HEK293 (cell line): ENCODE data around the gene BIRC3.

ENCODE experiments used
- CTCF ChIA-PET: fragments of 350-600 bp; formaldehyde crosslinking; extraction: SDS; loops from one replicate; lab custom pipeline; 2021; ENCODE audit warnings: antibody characterized with exemption; lab: Yijun Ruan, JAX
- POLR2A ChIA-PET: fragments of 300-600 bp; formaldehyde crosslinking; extraction: SDS; loops from one replicate; lab custom pipeline; 2020; ENCODE audit warnings: antibody characterized with exemption, inconsistent platforms; lab: Yijun Ruan, JAX
- H3K27ac ChIP-seq: fragments of 200-500 bp; sonication (Bioruptor generic); 2 replicates; pipeline ENCODE4 v1.5.1; 2014; ENCODE audit warnings: low read depth, low read length, control low read depth, inconsistent platforms; ENCODE audit errors: extremely low read depth
- H3K36me3 ChIP-seq, 2 experiments: fragments of 200-500 bp in 1 of 2; sonication (Bioruptor generic) in 1 of 2; 1 replicate in 1 of 2; 2 replicates in 1 of 2; pipeline ENCODE4 v1.5.1; 2014 to 2017; ENCODE audit warnings: inconsistent platforms in 2 of 2, low read length in 2 of 2; ENCODE audit not compliant: control insufficient read depth in 2 of 2, insufficient read depth in 1 of 2
- H3K4me1 ChIP-seq: fragments of 200-500 bp; sonication (Bioruptor generic); 2 replicates; pipeline ENCODE4 v1.5.1; 2014; ENCODE audit warnings: mild to moderate bottlenecking, low read length, inconsistent platforms; ENCODE audit not compliant: control insufficient read depth, insufficient read depth
- H3K4me3 ChIP-seq: 2 replicates; pipeline ENCODE4 v1.5.1; 2011; ENCODE audit warnings: low read depth, mild to moderate bottlenecking, control low read depth, low read length, moderate library complexity
- H3K9me3 ChIP-seq: fragments of 200-500 bp; sonication (Bioruptor generic); 2 replicates; pipeline ENCODE4 v1.5.1; 2014; ENCODE audit warnings: low read depth, low read length, inconsistent platforms; ENCODE audit not compliant: control insufficient read depth, insufficient read depth
- GLI2 ChIP-seq: fragments of 450-650 bp; formaldehyde crosslinking; IDR thresholded peaks from 2 replicates; pipeline ENCODE4; 2017; ENCODE audit warnings: missing biosample characterization, missing genetic modification characterization, low read depth, borderline replicate concordance
- HOXA7 ChIP-seq: sonication (generic); formaldehyde crosslinking; IDR thresholded peaks from 2 replicates; pipeline ENCODE4 v1.8.1; 2022; ENCODE audit warnings: missing genetic modification reagents, borderline replicate concordance
- PRDM1 ChIP-seq: fragments of 450-650 bp; formaldehyde crosslinking; IDR thresholded peaks from 2 replicates; pipeline ENCODE4; 2016; ENCODE audit warnings: missing biosample characterization, missing genetic modification characterization
- SCRT2 ChIP-seq: fragments of 450-650 bp; formaldehyde crosslinking; IDR thresholded peaks from 2 replicates; pipeline ENCODE4 v1.5.1; 2016; ENCODE audit warnings: missing biosample characterization, missing genetic modification characterization
- ZEB2 ChIP-seq: fragments of 450-650 bp; formaldehyde crosslinking; IDR thresholded peaks from 2 replicates; pipeline ENCODE4 v1.5.1; 2016; ENCODE audit warnings: missing biosample characterization, missing genetic modification characterization
- ZFP69B ChIP-seq: fragments of 450-650 bp; formaldehyde crosslinking; IDR thresholded peaks from 2 replicates; pipeline ENCODE4 v1.5.1; 2016; ENCODE audit warnings: missing biosample characterization, missing genetic modification characterization
- ZIC2 ChIP-seq: fragments of 450-650 bp; formaldehyde crosslinking; IDR thresholded peaks from 2 replicates; pipeline ENCODE4 v1.5.1; 2016; ENCODE audit warnings: missing biosample characterization, missing genetic modification characterization
- ZNF132 ChIP-seq: fragments of 450-650 bp; formaldehyde crosslinking; IDR thresholded peaks from 2 replicates; pipeline ENCODE4 v1.5.1; 2017; ENCODE audit warnings: missing biosample characterization, missing genetic modification characterization, borderline replicate concordance
- ZNF138 ChIP-seq: fragments of 450-650 bp; formaldehyde crosslinking; IDR thresholded peaks from 2 replicates; pipeline ENCODE4 v1.5.1; 2016; ENCODE audit warnings: missing biosample characterization, missing genetic modification characterization, borderline replicate concordance
- ZNF184 ChIP-seq: fragments of 450-650 bp; IDR thresholded peaks from 2 replicates; pipeline ENCODE4 v1.5.1; 2018; ENCODE audit warnings: missing biosample characterization, mild to moderate bottlenecking, missing genetic modification characterization
- ZNF2 ChIP-seq: fragments of 450-650 bp; formaldehyde crosslinking; IDR thresholded peaks from 2 replicates; pipeline ENCODE4 v1.5.1; 2016; ENCODE audit warnings: missing biosample characterization, missing genetic modification characterization
- ZNF211 ChIP-seq: fragments of 450-650 bp; formaldehyde crosslinking; IDR thresholded peaks from 2 replicates; pipeline ENCODE4 v1.5.1; 2016; ENCODE audit warnings: low read depth, missing biosample characterization, missing genetic modification characterization
- ZNF223 ChIP-seq: fragments of 450-650 bp; formaldehyde crosslinking; IDR thresholded peaks from 2 replicates; pipeline ENCODE4 v1.5.1; 2016; ENCODE audit warnings: missing biosample characterization, missing genetic modification characterization
- ZNF24 ChIP-seq: fragments of 450-650 bp; formaldehyde crosslinking; IDR thresholded peaks from 2 replicates; pipeline ENCODE4 v1.5.1; 2016; ENCODE audit warnings: missing biosample characterization, missing genetic modification characterization
- ZNF274 ChIP-seq, 2 experiments: fragments of 200-500 bp in 1 of 2; fragments of 450-650 bp in 1 of 2; sonication (Bioruptor generic) in 1 of 2; formaldehyde crosslinking in 1 of 2; IDR thresholded peaks; 2 replicates each; pipeline versions ENCODE4 v1.5.1 to v1.6.1; 2014 to 2016; ENCODE audit warnings: borderline replicate concordance in 1 of 2, inconsistent platforms in 1 of 2, low read length in 1 of 2, missing biosample characterization in 1 of 2, missing genetic modification characterization in 1 of 2
- ZNF280D ChIP-seq: fragments of 450-650 bp; formaldehyde crosslinking; IDR thresholded peaks from 2 replicates; pipeline ENCODE4 v1.5.1; 2016; ENCODE audit warnings: missing biosample characterization, missing genetic modification characterization
- ZNF37A ChIP-seq: fragments of 450-650 bp; IDR thresholded peaks from 2 replicates; pipeline ENCODE4 v1.5.1; 2018; ENCODE audit warnings: missing biosample characterization, missing genetic modification characterization
- ZNF426 ChIP-seq: fragments of 450-650 bp; formaldehyde crosslinking; IDR thresholded peaks from 2 replicates; pipeline ENCODE4 v1.5.1; 2017; ENCODE audit warnings: missing biosample characterization, missing genetic modification characterization, mild to moderate bottlenecking, inconsistent platforms, moderate library complexity
- ZNF48 ChIP-seq: fragments of 450-650 bp; formaldehyde crosslinking; IDR thresholded peaks from 2 replicates; pipeline ENCODE4 v1.5.1; 2016; ENCODE audit warnings: missing biosample characterization, missing genetic modification characterization
- ZNF513 ChIP-seq: fragments of 450-650 bp; IDR thresholded peaks from 2 replicates; pipeline ENCODE4 v1.5.1; 2018; ENCODE audit warnings: missing biosample characterization, missing genetic modification characterization
- ZNF530 ChIP-seq: fragments of 450-650 bp; formaldehyde crosslinking; IDR thresholded peaks from 2 replicates; pipeline ENCODE4 v1.5.1; 2016; ENCODE audit warnings: low read depth, missing biosample characterization, missing genetic modification characterization
- ZNF621 ChIP-seq: fragments of 450-650 bp; formaldehyde crosslinking; IDR thresholded peaks from 2 replicates; pipeline ENCODE4 v1.5.1; 2017; ENCODE audit warnings: missing biosample characterization, missing genetic modification characterization
- ZNF677 ChIP-seq: fragments of 450-650 bp; IDR thresholded peaks from 2 replicates; pipeline ENCODE4 v1.5.0; 2018; ENCODE audit warnings: missing biosample characterization, mild to moderate bottlenecking, missing genetic modification characterization, moderate library complexity
- ZNF785 ChIP-seq: fragments of 450-650 bp; formaldehyde crosslinking; IDR thresholded peaks from 2 replicates; pipeline ENCODE4 v1.5.1; 2016; ENCODE audit warnings: missing biosample characterization, missing genetic modification characterization
- ZNF792 ChIP-seq: fragments of 450-650 bp; formaldehyde crosslinking; IDR thresholded peaks from 2 replicates; pipeline ENCODE4 v1.5.1; 2016; ENCODE audit warnings: missing biosample characterization, missing genetic modification characterization

Gene BIRC3

GRCh38 chr11:102384419-102385079 lies 67.3 kb downstream of the BIRC3 start (continued):
- no peak for TF ChIP-seq ZNF426
- no peak for TF ChIP-seq ZNF792 (tag by site-specific recombination)
- no peak for TF ChIP-seq ZNF513 (tag by site-specific recombination)
- TF ChIP-seq ZNF621 (tag by site-specific recombination): no peak
- no peak for TF ChIP-seq ZNF223 (tag by site-specific recombination)
- TF ChIP-seq SCRT2 (tag by site-specific recombination): no peak
- no peak for TF ChIP-seq ZNF280D (tag by site-specific recombination)
- no peak for TF ChIP-seq ZNF24 (tag by site-specific recombination)
- TF ChIP-seq ZNF132: no peak
- no peak for TF ChIP-seq ZEB2 (tag by site-specific recombination)
- TF ChIP-seq ZNF211 (tag by site-specific recombination): no peak

- no peaks in the 10 kb centered on the region for H3K4me1 ChIP-seq
- peaks cover 0 to 47% of the 10 kb centered on the region in 2 experiments; a peak in 1 of 3 replicates for H3K36me3 ChIP-seq
- POLR2A ChIA-PET: no interaction called here
- CTCF ChIA-PET: no interaction called here
- no peak overlapping the region for H3K4me3 ChIP-seq
- H3K9me3 ChIP-seq: no peaks in the 10 kb centered on the region
- TF ChIP-seq ZNF274 (IDR thresholded peaks at IDR 0.05; ENCODE audit: low read length) (no peak), ZNF274 (tag by site-specific recombination; IDR thresholded peaks at IDR 0.05; ENCODE audit: borderline replicate concordance) (no peak), ZNF138 (tag by site-specific recombination) (no peak), HOXA7 (CRISPR knock-in tag) (no peak), ZNF2 (tag by site-specific recombination) (no peak), GLI2 (tag by site-specific recombination) (no peak), ZNF677 (tag by site-specific recombination) (no peak), ZNF37A (tag by site-specific recombination) (no peak), ZNF48 (tag by site-specific recombination) (no peak), ZFP69B (tag by site-specific recombination) (no peak), ZIC2 (tag by site-specific recombination) (no peak), ZNF530 (tag by site-specific recombination) (no peak), ZNF785 (tag by site-specific recombination) (no peak), ZNF184 (tag by site-specific recombination) (no peak), PRDM1 (no peak)
- no peak overlapping the region for H3K27ac ChIP-seq
Observed at GRCh38 chr11:102385085-102386007, 68.1 kb downstream of the BIRC3 start.
